Heart left ventricle (tissue), 16 donors: ENCODE results near the gene GCNT4. TPM values are rescaled to one million over a fixed set of nuclear protein-coding genes. Genes with fewer than 3 reads are reported as not detected.
"Not testable (repeated sequence)": the region's sequence is repeated elsewhere in the genome, so short reads cannot be mapped to it uniquely, and the experiment has no call there.

ENCODE experiments used
- ATAC-seq, 4 donors: fragments of 200-7000 bp; cut with Tn5 transposase; one replicate each; pipeline ENCODE4 v1.9.1; 2020 to 2022; ENCODE audit warnings: moderate library complexity in 4 of 4, mild to moderate bottlenecking in 3 of 4, moderate number of reproducible peaks in 1 of 4
- DNase-seq, 5 donors: peaks; one replicate each; pipeline ENCODE4 v3.0.0-alpha.2; 2020
- H3K27ac ChIP-seq, 12 donors: fragments of 200-600 bp; sonication (generic) in 4 of 12; one replicate each; pipeline versions ENCODE4 v1.5.0 to v1.8.0; 2016 to 2022; ENCODE audit warnings: mild to moderate bottlenecking in 2 of 12
- H3K27me3 ChIP-seq, 9 donors: fragments of 200-600 bp; sonication (generic) in 2 of 9; one replicate each; pipeline versions ENCODE4 v1.5.1 to v1.8.0; 2016 to 2022; ENCODE audit warnings: mild to moderate bottlenecking in 3 of 9
- H3K36me3 ChIP-seq, 9 donors: fragments of 200-600 bp; sonication (generic) in 2 of 9; one replicate each; pipeline versions ENCODE4 v1.5.0 to v1.8.0; 2018 to 2022; ENCODE audit warnings: mild to moderate bottlenecking in 2 of 9
- H3K4me1 ChIP-seq, 12 donors: fragments of 200-600 bp; sonication (generic) in 4 of 12; one replicate each; pipeline versions ENCODE4 v1.5.0 to v1.8.0; 2016 to 2022; ENCODE audit warnings: mild to moderate bottlenecking in 3 of 12
- H3K4me3 ChIP-seq, 12 donors: fragments of 200-600 bp; sonication (generic) in 4 of 12; one replicate each; pipeline versions ENCODE4 v1.5.0 to v1.8.0; 2017 to 2022; ENCODE audit warnings: mild to moderate bottlenecking in 9 of 12, moderate library complexity in 4 of 12
- H3K9me3 ChIP-seq, 12 donors: fragments of 200-600 bp; sonication (generic) in 4 of 12; one replicate each; pipeline versions ENCODE4 v1.5.0 to v1.8.0; 2016 to 2022; ENCODE audit warnings: mild to moderate bottlenecking in 1 of 12
- POLR2A ChIP-seq, 2 donors: fragments of 450-650 bp; IDR thresholded peaks; one replicate each; pipeline ENCODE4 v1.6.1; 2017; ENCODE audit warnings: antibody characterized with exemption in 2 of 2, mild to moderate bottlenecking in 2 of 2, moderate library complexity in 2 of 2
- WGBS, 4 donors: extraction: QIAGEN DNeasy Blood & Tissue Kit in 2 of 4; methylation state at CpG; one replicate each; pipeline versions ENCODE4 v1.1.5 to v1.1.7; 2013 to 2018; 5-methylcytosine and 5-hydroxymethylcytosine counted together
- intact Hi-C, 10 donors: fragments of 100-400 bp; cut with DNase I; formaldehyde crosslinking; loops; one replicate each; pipeline versions ENCODE4 v1.11.1 to v1.14.2; 2022
- polyA plus RNA-seq, 2 donors: library from polyadenylated mRNA; stranded (reverse); fragments of 200-250 nt; gene quantifications; one replicate each; pipeline ENCODE4 v1.2.3, GENCODE V29; 2013
- total RNA-seq, 9 donors: library from RNA; depleted of rRNA in 2 of 9; stranded (reverse); fragments of >200 nt in 2 of 9; fragmentation: NEBNext Ultra II Directional in 3 of 9; extraction: Animal tissue kit (Norgen Biotek cat#: 25700) in 3 of 9; gene quantifications; one replicate each; pipeline versions ENCODE4 v1.1.0 to v1.2.4, GENCODE V29; 2016 to 2023
- TF ChIP-seq, protein P1 (sequence below), 12 donors: fragments of 200-600 bp; sonication (generic) in 4 of 12; IDR thresholded peaks; one replicate each; pipeline versions ENCODE4 v1.5.0 to v1.8.0; 2018 to 2022; ENCODE audit warnings: antibody characterized with exemption in 12 of 12, mild to moderate bottlenecking in 5 of 12
- donor health status: ischemic (EF 13 %, LVEDD 7.1; RV severe dilation, severe dysfunction).
- donor health status: healthy with polysubstance abuse.
- donor health status: DM: no; HTN: yes; CAD: no.
- donor health status: DM: no; HTN: no; CAD: no.
- donor health status: ischemic (EF 25% LVEDD 6.9; RV normal size, moderate dysfunction).
- donor health status: ischemic (EF 25% LVEDD 5.7; RV mildly dilated, moderate dysfunction).
- donor health status: healthy.
- donor health status: DM: yes; HTN: yes; CAD: no.
- donor health status: ischemic (EF 35%, LVEDD 5.7; RV mildly dilated, moderate dysfunction).
- donor health status: nonischemic (EF 11% LVEDD 7.7; RV severe dilation, severe dysfunction).
- donor health status: DM: yes; HTN: yes; CAD: no.
- donor health status: PGD.
- donor health status: ischemic (EF 29% LVEDD 5.4; RV normal size, mild dysfunction).
- donor health status: nonischemic (EF 23%, LVEDD 6.1; RV moderate dilation, normal function).

Gene GCNT4
- total and polyA plus RNA-seq, 11 donors: 0.07 to 0.60 (median 0.37) TPM

DNA sequence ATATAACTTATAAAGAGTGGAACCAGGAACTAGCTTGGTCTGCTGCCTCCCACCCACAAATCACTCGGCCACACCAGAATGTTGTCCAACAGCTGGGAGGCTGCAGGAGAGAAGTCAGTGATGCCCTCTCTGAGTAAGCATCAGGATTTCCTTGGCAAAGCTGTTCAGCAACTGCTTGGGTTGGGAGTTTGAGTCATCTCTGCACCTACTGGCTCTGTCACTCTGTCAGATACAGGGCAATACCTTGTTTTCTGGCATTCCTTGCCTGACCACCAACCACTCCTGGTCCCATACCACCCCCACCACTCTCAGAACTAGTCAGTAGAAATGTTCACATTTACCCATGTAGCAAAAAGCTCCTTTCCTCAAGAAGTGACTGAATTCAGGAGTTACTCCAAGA lies 36.8 kb upstream of the GCNT4 start:
- intact Hi-C loops: no loop called here
- Histone ChIP-seq H3K27ac (no peak overlapping the region), H3K27me3 (no peaks in the 10 kb centered on the region)

GRCh38 chr5:75088648-75089047 lies 36.3 kb upstream of the GCNT4 start:
- no peak for TF ChIP-seq POLR2A (IDR thresholded peaks at IDR 0.05)
- TF ChIP-seq, protein P1, sequence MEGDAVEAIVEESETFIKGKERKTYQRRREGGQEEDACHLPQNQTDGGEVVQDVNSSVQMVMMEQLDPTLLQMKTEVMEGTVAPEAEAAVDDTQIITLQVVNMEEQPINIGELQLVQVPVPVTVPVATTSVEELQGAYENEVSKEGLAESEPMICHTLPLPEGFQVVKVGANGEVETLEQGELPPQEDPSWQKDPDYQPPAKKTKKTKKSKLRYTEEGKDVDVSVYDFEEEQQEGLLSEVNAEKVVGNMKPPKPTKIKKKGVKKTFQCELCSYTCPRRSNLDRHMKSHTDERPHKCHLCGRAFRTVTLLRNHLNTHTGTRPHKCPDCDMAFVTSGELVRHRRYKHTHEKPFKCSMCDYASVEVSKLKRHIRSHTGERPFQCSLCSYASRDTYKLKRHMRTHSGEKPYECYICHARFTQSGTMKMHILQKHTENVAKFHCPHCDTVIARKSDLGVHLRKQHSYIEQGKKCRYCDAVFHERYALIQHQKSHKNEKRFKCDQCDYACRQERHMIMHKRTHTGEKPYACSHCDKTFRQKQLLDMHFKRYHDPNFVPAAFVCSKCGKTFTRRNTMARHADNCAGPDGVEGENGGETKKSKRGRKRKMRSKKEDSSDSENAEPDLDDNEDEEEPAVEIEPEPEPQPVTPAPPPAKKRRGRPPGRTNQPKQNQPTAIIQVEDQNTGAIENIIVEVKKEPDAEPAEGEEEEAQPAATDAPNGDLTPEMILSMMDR (IDR thresholded peaks at IDR 0.05): no peak
- no peaks in the 10 kb centered on the region for H3K36me3 ChIP-seq
- peaks cover 0 to 2% (median 0%) of the 10 kb centered on the region in 9 donors for H3K27me3 ChIP-seq
- peaks cover 0 to 3% (median 0%) of the 10 kb centered on the region in 12 donors for H3K9me3 ChIP-seq
- H3K27ac ChIP-seq: no peak overlapping the region
- intact Hi-C loops: no loop called here
- H3K4me3 ChIP-seq: no peak overlapping the region
- no peaks in the 10 kb centered on the region for H3K4me1 ChIP-seq
- DNase-seq: no peak
- 78 to 90% (median 86%) methylated on average over 3 of the region's 3 CpGs for whole genome bisulfite sequencing, 4 donors
- no peak for ATAC-seq

More for the DNA sequence above, 36.8 kb upstream of the GCNT4 start:
- H3K36me3 ChIP-seq: no peaks in the 10 kb centered on the region
- 80 to 91% (median 89%) methylated on average over 1 of the region's 1 CpG for WGBS, 4 donors
- DNase-seq (no peak), ATAC-seq (no peak)
- no peak for TF ChIP-seq POLR2A (IDR thresholded peaks at IDR 0.05)
- H3K9me3 ChIP-seq: no peaks in the 10 kb centered on the region
- no peaks in the 10 kb centered on the region for H3K4me1 ChIP-seq
- no peak overlapping the region for H3K4me3 ChIP-seq

GRCh38 chr5:75081510-75081909 lies 29.2 kb upstream of the GCNT4 start:
- no peak for ATAC-seq
- no peak overlapping the region for H3K27ac ChIP-seq
- H3K27me3 ChIP-seq: peaks cover 0 to 6% (median 0%) of the 10 kb centered on the region in 9 donors
- no peak for DNase-seq
- intact Hi-C loops: no loop called here
- H3K4me1 ChIP-seq: no peaks in the 10 kb centered on the region
- H3K4me3 ChIP-seq: no peak overlapping the region
- WGBS, 4 donors: 70 to 79% (median 74%) methylated on average over 2 of the region's 2 CpGs
- no peaks in the 10 kb centered on the region for H3K36me3 ChIP-seq
- peaks cover 0 to 4% (median 0%) of the 10 kb centered on the region in 12 donors for H3K9me3 ChIP-seq
- TF ChIP-seq, protein P1 (IDR thresholded peaks at IDR 0.05): no peak
- no peak for TF ChIP-seq POLR2A (IDR thresholded peaks at IDR 0.05)

DNA sequence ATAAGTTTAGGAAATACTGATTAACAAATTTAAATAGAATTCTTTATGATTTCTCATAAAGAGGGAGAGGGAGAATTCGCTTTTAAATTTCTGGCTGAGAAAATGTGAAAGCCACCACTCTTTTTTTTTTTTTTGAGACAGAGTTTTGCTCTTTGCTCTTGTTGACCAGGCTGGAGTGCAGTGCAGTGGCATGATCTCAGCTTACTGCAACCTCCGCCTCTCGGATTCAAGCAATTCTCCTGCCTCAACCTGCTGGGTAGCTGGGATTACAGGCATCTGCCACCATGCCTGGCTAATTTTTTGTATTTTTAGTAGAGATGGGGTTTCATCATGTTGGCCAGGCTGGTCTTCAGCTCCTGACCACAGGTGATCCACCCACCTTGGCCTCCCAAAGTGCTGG lies 27.0 kb upstream of the GCNT4 start:
- H3K9me3 ChIP-seq: not testable (repeated sequence)
- WGBS, 4 donors: 78 to 82% (median 79%) methylated on average over 3 of the region's 3 CpGs

DNA sequence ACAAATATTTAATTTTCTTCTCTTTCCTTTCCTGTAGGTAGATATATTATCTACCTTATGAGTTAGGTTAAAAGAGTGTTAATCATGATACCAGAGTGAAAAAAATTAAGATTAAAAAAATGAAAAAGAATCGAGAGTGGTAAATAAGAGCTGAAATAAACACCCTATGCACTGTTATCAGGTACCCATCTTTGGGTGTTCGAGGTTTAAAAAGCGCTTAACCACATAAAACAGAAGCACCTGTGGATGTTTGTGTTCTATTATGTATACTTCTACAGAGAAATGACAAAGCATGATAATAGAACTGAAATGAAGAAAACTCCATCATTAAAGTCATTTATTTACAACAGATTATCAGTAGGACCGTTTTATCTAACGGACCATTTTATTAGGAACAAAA lies 25.7 kb upstream of the GCNT4 start:
- no peaks in the 10 kb centered on the region for H3K9me3 ChIP-seq
- TF ChIP-seq POLR2A (IDR thresholded peaks at IDR 0.05): no peak
- TF ChIP-seq, protein P1 (IDR thresholded peaks at IDR 0.05): no peak
- no peak overlapping the region for H3K27ac ChIP-seq
- ATAC-seq: no peak
- H3K4me1 ChIP-seq: no peaks in the 10 kb centered on the region
- H3K27me3 ChIP-seq: peaks cover 0 to 4% (median 0%) of the 10 kb centered on the region in 9 donors
- intact Hi-C loops: no loop called here
- no peaks in the 10 kb centered on the region for H3K36me3 ChIP-seq
- no peak overlapping the region for H3K4me3 ChIP-seq
- 80 to 86% (median 84%) methylated on average over 5 of the region's 5 CpGs for WGBS, 4 donors
- no peak for DNase-seq

More for the DNA sequence above, 27.0 kb upstream of the GCNT4 start:
- ATAC-seq, H3K4me3 ChIP-seq, H3K36me3 ChIP-seq, intact Hi-C loops, H3K4me1 ChIP-seq, H3K27me3 ChIP-seq, DNase-seq, H3K27ac ChIP-seq: not testable (repeated sequence)
